ENCODE data around the gene ANKRD44.

ANKRD44 gene

DNA sequence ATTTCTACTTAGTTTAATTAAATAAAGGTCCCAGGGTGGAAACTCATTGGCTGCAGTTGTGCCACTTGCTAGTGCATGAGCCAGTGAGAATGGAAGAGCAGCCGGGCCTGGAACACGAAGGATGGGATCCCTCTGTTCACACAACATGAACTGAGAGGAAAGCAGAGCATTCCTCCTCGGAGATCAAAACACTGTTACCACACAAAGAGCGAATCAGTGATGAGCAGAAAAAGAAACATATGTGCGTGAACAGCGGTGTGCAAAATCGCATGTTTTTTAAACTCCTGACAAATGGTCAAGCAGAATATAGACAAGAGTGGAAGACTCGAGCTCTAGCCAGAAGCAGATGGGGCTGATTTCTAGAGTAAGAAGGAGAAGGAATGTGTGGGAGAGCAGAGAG is 28.4 kb upstream of the ANKRD44 start:
- H3K9me3 Mint-ChIP-seq = no peaks in the 10 kb centered on the region
- H3K27ac Mint-ChIP-seq = no peak overlapping the region
- CTCF ChIA-PET = no interaction called here
- no peaks in the 10 kb centered on the region for H3K36me3 Mint-ChIP-seq
- DNase-seq = no peak
- peaks cover 9% of the 10 kb centered on the region for H3K4me1 Mint-ChIP-seq
- H3K4me3 Mint-ChIP-seq = no peak overlapping the region
- peaks cover 4% of the 10 kb centered on the region for H3K27me3 Mint-ChIP-seq

DNA sequence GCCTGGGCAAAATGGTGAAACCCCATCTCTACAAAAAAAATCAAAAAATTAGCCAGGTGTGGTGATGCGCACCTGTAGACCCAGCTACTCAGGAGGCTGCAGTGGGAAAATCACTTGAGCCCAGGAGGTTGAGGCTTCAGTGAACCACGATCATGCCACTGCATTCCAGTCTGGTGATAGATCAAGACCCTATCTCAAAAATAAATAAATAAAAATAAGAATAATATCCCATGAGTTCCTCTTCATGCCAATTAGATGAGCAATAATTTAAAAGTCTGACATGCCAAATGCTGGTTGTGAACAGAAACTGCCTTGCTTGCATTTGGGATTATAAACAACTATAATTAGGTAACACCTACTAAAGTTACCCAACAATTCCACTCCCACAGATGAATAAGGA is 22.1 kb upstream of the ANKRD44 start:
- CTCF ChIA-PET = interaction anchor here (1.4 kb wide), 1 partner anchor 23 kb away, joined by 3 read pairs; no protein-coding TSS in a partner anchor
- H3K27me3 Mint-ChIP-seq = no peaks in the 10 kb centered on the region
- no peak overlapping the region for H3K4me3 Mint-ChIP-seq
- no peak for DNase-seq
- H3K36me3 Mint-ChIP-seq = peaks cover 5% of the 10 kb centered on the region
- peaks cover 12% of the 10 kb centered on the region for H3K9me3 Mint-ChIP-seq
- no peak overlapping the region for H3K27ac Mint-ChIP-seq
- peaks cover 11% of the 10 kb centered on the region for H3K4me1 Mint-ChIP-seq

DNA sequence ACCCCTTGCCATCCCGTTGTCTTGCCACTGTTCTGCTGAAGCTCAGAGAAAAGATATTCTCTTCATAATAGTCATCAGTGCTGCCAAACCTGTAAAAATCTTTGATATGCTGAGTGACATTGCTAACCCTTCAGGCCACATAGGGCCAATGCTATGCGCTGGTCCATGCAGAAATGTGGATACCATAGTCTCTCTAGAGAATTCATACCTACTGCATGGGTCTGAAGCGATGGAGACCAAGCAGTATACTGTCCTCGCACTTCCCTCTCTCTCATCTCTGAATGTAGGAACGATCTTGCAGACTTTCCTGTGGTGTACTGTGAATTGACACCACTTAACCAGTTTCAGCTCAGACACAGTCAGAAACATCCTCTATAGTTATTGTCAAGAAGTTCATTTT is 17.9 kb upstream of the ANKRD44 start:
- H3K4me1 Mint-ChIP-seq = peaks cover 46% of the 10 kb centered on the region
- H3K4me3 Mint-ChIP-seq = no peak overlapping the region
- DNase-seq = no peak

DNA sequence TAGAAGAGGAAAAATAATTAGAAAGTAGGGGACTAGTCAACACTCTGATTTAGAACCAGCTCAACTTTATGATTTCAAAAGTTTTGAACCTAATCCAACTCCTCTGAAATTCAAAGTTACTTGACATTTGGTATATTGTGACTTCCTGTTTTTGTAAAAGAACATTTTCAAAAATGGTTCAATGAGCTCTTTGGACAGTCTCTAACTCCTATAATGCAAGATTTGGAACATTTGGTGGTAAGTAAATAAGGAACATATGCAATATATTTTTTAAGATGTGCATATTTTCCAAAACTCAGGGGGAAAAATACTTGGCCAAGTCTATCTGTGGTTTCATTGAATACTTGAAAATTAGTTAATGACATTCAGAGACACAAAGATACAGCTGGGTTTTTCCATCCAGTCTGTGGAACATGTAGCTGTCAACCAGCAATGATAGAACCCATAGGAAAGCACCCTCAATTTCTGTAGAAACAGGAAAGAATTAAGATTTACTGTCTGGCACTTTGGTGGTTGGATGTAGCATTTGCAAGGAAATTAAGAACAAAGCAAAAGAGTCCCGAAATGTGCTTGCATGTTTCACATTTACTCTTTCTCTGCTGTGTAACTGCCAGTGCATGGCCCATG is 17.0 kb upstream of the ANKRD44 start:
- H3K4me3 Mint-ChIP-seq = no peak overlapping the region
- H3K27ac Mint-ChIP-seq = peak overlapping the region; percentile 86
- CTCF ChIA-PET = interaction anchor here (1.2 to 3.8 kb wide), 4 partner anchors 32 to 214 kb away, joined by 3 to 17 read pairs (median 6); no protein-coding TSS in a partner anchor
- H3K4me1 Mint-ChIP-seq = peaks cover 54% of the 10 kb centered on the region
- peaks cover 7% of the 10 kb centered on the region for H3K36me3 Mint-ChIP-seq
- H3K9me3 Mint-ChIP-seq = peaks cover 12% of the 10 kb centered on the region
- DNase-seq = no peak
- no peaks in the 10 kb centered on the region for H3K27me3 Mint-ChIP-seq

More for the DNA sequence above, 17.9 kb upstream of the ANKRD44 start:
- CTCF ChIA-PET = interaction anchor here (1.2 to 3.8 kb wide), 3 partner anchors 31 to 215 kb away, joined by 3 to 17 read pairs (median 8); no protein-coding TSS in a partner anchor
- peaks cover 5% of the 10 kb centered on the region for H3K36me3 Mint-ChIP-seq
- H3K27ac Mint-ChIP-seq = peak overlapping the region; percentile 86
- H3K9me3 Mint-ChIP-seq = peaks cover 12% of the 10 kb centered on the region
- H3K27me3 Mint-ChIP-seq = no peaks in the 10 kb centered on the region

- Mint-ChIP-seq H3K36me3 (peaks cover 7% of the 10 kb centered on the region), H3K4me1 (peaks cover 58% of the 10 kb centered on the region), H3K9me3 (peaks cover 12% of the 10 kb centered on the region), H3K27me3 (no peaks in the 10 kb centered on the region), H3K4me3 (no peak overlapping the region), H3K27ac (peak overlapping the region; percentile 86)
- CTCF ChIA-PET = interaction anchor here (0.9 to 3.8 kb wide), 4 partner anchors 16 to 214 kb away, joined by 3 to 17 read pairs (median 6); no protein-coding TSS in a partner anchor
- DNase-seq = no peak
Observed at GRCh38 chr2:197327073-197327471, 16.5 kb upstream of the ANKRD44 start.

- Mint-ChIP-seq H3K9me3 (peaks cover 1% of the 10 kb centered on the region), H3K27ac (peak overlapping the region; percentile 86), H3K36me3 (peaks cover 4% of the 10 kb centered on the region), H3K27me3 (no peaks in the 10 kb centered on the region), H3K4me1 (peaks cover 59% of the 10 kb centered on the region), H3K4me3 (peak overlapping the region; percentile 35)
- no peak for DNase-seq
- CTCF ChIA-PET = interaction anchor here (0.9 to 1.5 kb wide), 3 partner anchors 13 to 112 kb away, joined by 3 to 5 read pairs (median 4); no protein-coding TSS in a partner anchor
Observed at GRCh38 chr2:197324801-197325200, 14.2 kb upstream of the ANKRD44 start.

DNA sequence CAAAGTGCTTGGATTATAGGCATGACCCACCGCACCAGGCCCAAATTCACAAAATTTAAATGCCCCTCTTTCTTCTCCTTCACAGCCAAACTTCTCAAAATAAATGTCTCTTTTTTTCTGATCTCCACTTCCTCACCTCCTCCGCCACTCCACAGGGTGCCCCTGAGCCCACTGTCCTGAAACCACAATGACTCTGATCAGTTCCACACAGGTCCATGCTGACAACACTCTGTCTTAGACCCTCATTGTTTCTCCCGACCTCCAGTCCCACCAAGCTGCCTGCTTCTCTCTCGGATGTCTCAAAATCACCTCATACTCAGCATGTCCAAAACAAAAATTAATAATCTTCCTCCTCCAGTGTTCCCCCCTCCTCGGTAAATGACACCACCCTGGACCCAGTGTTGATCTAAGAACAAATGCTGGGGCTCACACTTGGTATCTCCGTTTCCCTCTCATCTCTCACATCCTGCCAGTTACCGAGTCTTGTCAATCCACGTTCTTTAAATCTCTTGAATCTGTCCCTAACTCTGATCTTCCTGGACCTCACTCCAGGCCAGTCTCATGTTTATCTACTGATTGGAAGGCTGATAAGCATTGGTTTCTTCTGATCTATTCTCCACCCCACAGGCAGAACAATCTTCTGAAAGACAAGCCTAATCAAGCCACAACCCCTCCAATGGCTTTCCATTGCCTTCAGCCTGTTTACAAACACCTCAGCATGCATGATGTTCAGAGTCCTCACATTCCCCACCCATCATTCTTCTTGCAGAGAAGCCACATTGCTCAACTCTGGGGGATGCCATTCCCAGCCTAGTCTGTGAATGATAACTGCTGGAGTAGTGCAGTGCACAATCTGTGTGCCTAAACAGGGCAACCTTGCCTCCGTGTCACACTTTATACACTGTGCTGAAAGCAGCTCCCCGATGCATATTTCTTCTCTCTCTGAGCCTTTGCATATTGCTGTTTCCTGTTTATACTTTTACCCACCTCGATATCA is 12.4 kb upstream of the ANKRD44 start:
- DNase-seq = peak; percentile 39
- H3K36me3 Mint-ChIP-seq = peaks cover 2% of the 10 kb centered on the region
- peak overlapping the region; percentile 89 for H3K27ac Mint-ChIP-seq
- peak overlapping the region; percentile 53 for H3K4me3 Mint-ChIP-seq
- H3K9me3 Mint-ChIP-seq = no peaks in the 10 kb centered on the region
- no peaks in the 10 kb centered on the region for H3K27me3 Mint-ChIP-seq
- CTCF ChIA-PET = interaction anchor here (0.8 to 1.5 kb wide), 3 partner anchors 12 to 209 kb away, joined by 3 to 7 read pairs (median 3); no protein-coding TSS in a partner anchor
- H3K4me1 Mint-ChIP-seq = peaks cover 52% of the 10 kb centered on the region

DNA sequence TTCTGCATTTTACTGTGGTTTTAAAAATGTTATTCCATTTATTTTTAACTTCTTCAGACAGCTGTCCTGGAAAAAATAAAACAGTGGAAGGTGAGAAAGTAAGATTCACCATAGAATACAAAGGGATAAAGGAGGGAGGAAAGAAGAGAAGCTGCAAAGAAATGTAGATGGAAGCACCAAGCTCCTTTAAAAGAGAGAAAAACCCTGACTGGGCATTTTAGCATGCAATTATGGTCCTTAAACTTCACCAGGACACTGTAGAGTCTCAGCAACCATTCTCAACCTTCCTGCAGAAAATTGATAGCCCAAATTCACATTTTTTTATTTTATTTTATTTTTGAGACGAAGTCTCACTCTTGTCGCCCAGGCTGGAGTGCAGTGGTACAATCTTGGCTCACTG is 11.6 kb upstream of the ANKRD44 start:
- Mint-ChIP-seq H3K4me1 (peaks cover 43% of the 10 kb centered on the region), H3K27me3 (no peaks in the 10 kb centered on the region), H3K36me3 (peaks cover 2% of the 10 kb centered on the region), H3K4me3 (no peak overlapping the region), H3K27ac (no peak overlapping the region), H3K9me3 (no peaks in the 10 kb centered on the region)
- DNase-seq = no peak
- CTCF ChIA-PET = interaction anchor here (1.0 to 1.5 kb wide), 2 partner anchors 11 to 209 kb away, joined by 3 to 7 read pairs; no protein-coding TSS in a partner anchor

- Mint-ChIP-seq H3K4me1 (peaks cover 30% of the 10 kb centered on the region), H3K36me3 (no peaks in the 10 kb centered on the region), H3K27ac (no peak overlapping the region), H3K4me3 (no peak overlapping the region), H3K9me3 (no peaks in the 10 kb centered on the region), H3K27me3 (no peaks in the 10 kb centered on the region)
- no peak for DNase-seq
- CTCF ChIA-PET = interaction anchor here (2.4 kb wide), 1 partner anchor 202 kb away, joined by 8 read pairs; no protein-coding TSS in a partner anchor
Observed at GRCh38 chr2:197315371-197315770, 4.8 kb upstream of the ANKRD44 start.

DNA sequence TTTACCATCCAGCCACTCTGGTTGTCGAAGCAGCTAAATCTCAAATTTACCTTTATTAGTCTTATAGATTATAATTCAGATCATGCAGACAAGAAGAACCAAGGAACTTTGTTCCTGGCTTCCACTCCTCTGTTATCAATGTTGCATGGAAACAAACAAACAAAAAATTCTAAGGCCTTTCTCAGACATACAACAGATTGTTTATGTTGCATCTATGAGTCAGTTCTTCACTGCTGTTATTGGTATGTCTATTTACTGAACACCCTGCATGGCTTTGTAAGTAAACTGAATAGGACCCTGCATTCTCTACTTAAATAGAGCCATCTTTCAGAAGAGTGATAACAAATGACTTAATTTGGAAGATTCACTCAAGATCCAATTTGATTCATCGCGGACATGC is 1.6 kb upstream of the ANKRD44 start:
- H3K27me3 Mint-ChIP-seq = no peaks in the 10 kb centered on the region
- H3K36me3 Mint-ChIP-seq = peaks cover 11% of the 10 kb centered on the region
- H3K4me3 Mint-ChIP-seq = peak overlapping the region; percentile 78
- peaks cover 40% of the 10 kb centered on the region for H3K4me1 Mint-ChIP-seq
- H3K27ac Mint-ChIP-seq = peak overlapping the region; percentile 90
- CTCF ChIA-PET = interaction anchor here (0.7 to 5.4 kb wide), 10 partner anchors 10 to 198 kb away, joined by 3 to 54 read pairs (median 5); no protein-coding TSS in a partner anchor
- no peaks in the 10 kb centered on the region for H3K9me3 Mint-ChIP-seq
- no peak for DNase-seq

GRCh38 chr2:197311421-197312033 is 947 bp upstream of the ANKRD44 start:
- CTCF ChIA-PET = interaction anchor here (0.7 to 5.4 kb wide), 15 partner anchors 10 to 198 kb away, joined by 3 to 54 read pairs (median 4); no protein-coding TSS in a partner anchor
- H3K4me1 Mint-ChIP-seq = peaks cover 46% of the 10 kb centered on the region

DNA sequence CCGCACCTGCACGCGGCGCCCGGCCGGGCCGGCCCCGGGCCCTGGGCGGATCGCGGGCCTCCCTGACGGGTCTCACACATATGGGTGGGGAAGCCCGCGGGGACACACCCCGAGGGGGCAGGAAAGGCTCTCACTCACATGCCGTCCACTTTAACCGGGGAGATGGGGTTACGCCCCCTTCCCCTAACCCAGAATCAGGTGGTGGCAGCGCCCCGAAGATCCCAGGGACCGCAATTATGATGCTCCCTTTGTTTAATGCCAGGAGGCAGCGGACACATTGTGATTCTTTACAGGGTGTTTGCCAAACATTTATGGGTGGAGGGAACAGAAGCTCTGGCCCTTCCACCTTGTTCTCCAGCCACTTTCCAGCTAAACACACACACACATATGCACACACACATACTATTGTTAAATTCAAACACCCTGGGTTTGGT is 424 bp upstream of the ANKRD44 start:
- Mint-ChIP-seq H3K4me1 (peaks cover 51% of the 10 kb centered on the region), H3K36me3 (peaks cover 19% of the 10 kb centered on the region), H3K27me3 (no peaks in the 10 kb centered on the region), H3K27ac (peak overlapping the region; percentile 90), H3K9me3 (no peaks in the 10 kb centered on the region), H3K4me3 (peak overlapping the region; percentile 78)
- DNase-seq = no peak
- CTCF ChIA-PET = interaction anchor here (0.9 to 5.4 kb wide), 14 partner anchors 11 to 197 kb away, joined by 3 to 54 read pairs (median 4); no protein-coding TSS in a partner anchor

More at GRCh38 chr2:197311421-197312033, 947 bp upstream of the ANKRD44 start:
- H3K27ac Mint-ChIP-seq = peak overlapping the region; percentile 90
- no peaks in the 10 kb centered on the region for H3K9me3 Mint-ChIP-seq
- no peaks in the 10 kb centered on the region for H3K27me3 Mint-ChIP-seq
- peaks cover 15% of the 10 kb centered on the region for H3K36me3 Mint-ChIP-seq
- peak overlapping the region; percentile 78 for H3K4me3 Mint-ChIP-seq
- no peak for DNase-seq

GRCh38 chr2:197309691-197310231 is 819 bp downstream of the ANKRD44 start:
- peak; percentile 69 for DNase-seq
- Mint-ChIP-seq H3K36me3 (peaks cover 29% of the 10 kb centered on the region), H3K27ac (peak overlapping the region; percentile 93), H3K4me3 (peak overlapping the region; percentile 95), H3K4me1 (peaks cover 60% of the 10 kb centered on the region), H3K9me3 (no peaks in the 10 kb centered on the region), H3K27me3 (no peaks in the 10 kb centered on the region)
- CTCF ChIA-PET = interaction anchor here (1.1 to 6.2 kb wide), 13 partner anchors 14 to 196 kb away, joined by 3 to 54 read pairs (median 8); no protein-coding TSS in a partner anchor

Measured in activated naive CD4-positive, alpha-beta T cell treated with anti-CD3 and anti-CD28 coated beads, Interleukin-2, amount 10 ng/mL, durations not matched to agents 7 days and 5 days (primary cell).